Endothelial cell of umbilical vein (primary cell): ENCODE results near the gene NRXN3. TPM values are rescaled to one million over a fixed set of nuclear protein-coding genes. Genes with fewer than 3 reads are reported as not detected.

ENCODE experiments used
- BruUV-seq: library from RNA; stranded (reverse); fragments of 400-500 nt; replicated peaks from 2 replicates; lab custom pipeline; 2021; lab: Mats Ljungman, UMichigan
- CTCF ChIA-PET: fragments of 300-600, 350-600 bp; sonication (Branson Sonifier 250); formaldehyde crosslinking; loops from one replicate; lab custom pipeline; 2021; ENCODE audit warnings: antibody characterized with exemption, inconsistent platforms; lab: Charles Lee
- POLR2A ChIA-PET: fragments of 300-600, 350-600 bp; sonication (Branson Sonifier 250); formaldehyde crosslinking; loops from one replicate; lab custom pipeline; 2021; ENCODE audit warnings: antibody characterized with exemption, inconsistent platforms; lab: Charles Lee
- DNase-seq: peaks from one replicate; pipeline ENCODE4 v3.0.0-alpha.2; 2011; ENCODE audit warnings: low read depth, low spot score
- FAIRE-seq: peaks from 2 replicates; lab custom pipeline; 2011; peaks lifted over from hg19 to GRCh38; lab: Jason Lieb, UNC
- H2AFZ ChIP-seq: 2 replicates; pipeline ENCODE4 v1.6.0; 2012; ENCODE audit warnings: low read depth, low read length, control low read depth, inconsistent platforms
- H3K27ac ChIP-seq: 2 replicates; pipeline ENCODE4 v1.5.1; 2011; ENCODE audit warnings: low read depth, mild to moderate bottlenecking, control low read depth, low read length, moderate library complexity; ENCODE audit not compliant: insufficient read depth
- H3K27me3 ChIP-seq, 2 experiments: 2 replicates each; pipeline versions ENCODE4 v1.6.0 to v1.6.1; 2011; ENCODE audit warnings: low read length in 2 of 2, mixed read lengths in 1 of 2; ENCODE audit not compliant: control insufficient read depth in 2 of 2, insufficient read depth in 2 of 2
- H3K36me3 ChIP-seq, 2 experiments: 2 replicates in 1 of 2; 3 replicates in 1 of 2; pipeline ENCODE4 v1.5.1; 2011; ENCODE audit warnings: low read length in 2 of 2, mild to moderate bottlenecking in 1 of 2, moderate library complexity in 1 of 2; ENCODE audit not compliant: control insufficient read depth in 2 of 2, insufficient read depth in 2 of 2; ENCODE audit errors: extremely low read depth in 1 of 2
- H3K4me1 ChIP-seq: 3 replicates; pipeline ENCODE4 v1.5.1; 2011; ENCODE audit warnings: mild to moderate bottlenecking, low read length; ENCODE audit not compliant: control insufficient read depth, insufficient read depth; ENCODE audit errors: extremely low read depth
- H3K4me2 ChIP-seq: 2 replicates; pipeline ENCODE4 v1.6.1; 2011; ENCODE audit warnings: low read length, control low read depth, mixed read lengths; ENCODE audit not compliant: insufficient read depth
- H3K4me3 ChIP-seq, 3 experiments: fragments of 200-600 bp in 1 of 3; sonication (generic), shearing (Covaris generic) in 1 of 3; replicated peaks in 1 of 3; 2 replicates each; pipeline ENCODE4 v1.5.1; 2011 to 2016; ENCODE audit warnings: control low read depth in 3 of 3, low read length in 3 of 3, mild to moderate bottlenecking in 2 of 3, inconsistent platforms in 1 of 3, low read depth in 1 of 3, moderate library complexity in 1 of 3; ENCODE audit not compliant: insufficient read depth in 1 of 3
- H3K79me2 ChIP-seq: 2 replicates; pipeline ENCODE4 v1.6.0; 2012; ENCODE audit warnings: low read length, inconsistent platforms; ENCODE audit not compliant: control insufficient read depth, insufficient read depth
- H3K9ac ChIP-seq: replicated peaks from 2 replicates; pipeline ENCODE3; 2011; ENCODE audit warnings: low read length, control low read depth; ENCODE audit not compliant: insufficient read depth; ENCODE audit errors: extremely low read depth
- H3K9me1 ChIP-seq: replicated peaks from 3 replicates; pipeline ENCODE4 v1.6.0; 2011; ENCODE audit warnings: mild to moderate bottlenecking, low read length; ENCODE audit not compliant: control insufficient read depth, insufficient read depth; ENCODE audit errors: extremely low read depth
- H3K9me3 ChIP-seq: replicated peaks from 2 replicates; pipeline ENCODE4 v1.5.1; 2012; ENCODE audit warnings: low read length, inconsistent platforms; ENCODE audit not compliant: control insufficient read depth, insufficient read depth
- H4K20me1 ChIP-seq: replicated peaks from 2 replicates; pipeline ENCODE3; 2011; ENCODE audit warnings: mild to moderate bottlenecking, low read length; ENCODE audit not compliant: control insufficient read depth, insufficient read depth; ENCODE audit errors: extremely low read depth
- CTCF ChIP-seq, 2 donors: IDR thresholded peaks; 1 replicate in 1 of 2; 2 replicates in 1 of 2; pipeline ENCODE4 v1.5.1; 2011; ENCODE audit warnings: low read length in 2 of 2, mild to moderate bottlenecking in 2 of 2, moderate library complexity in 2 of 2, control low read depth in 1 of 2, inconsistent platforms in 1 of 2, low read depth in 1 of 2; ENCODE audit not compliant: insufficient read depth in 1 of 2; ENCODE audit errors: extremely low read depth in 1 of 2
- EZH2 ChIP-seq: IDR thresholded peaks from 2 replicates; pipeline ENCODE4 v1.6.1; 2012; ENCODE audit warnings: borderline replicate concordance, low read depth, mild to moderate bottlenecking, moderate library complexity, low read length, inconsistent platforms; ENCODE audit not compliant: severe bottlenecking
- FOS ChIP-seq: IDR thresholded peaks from 2 replicates; pipeline ENCODE4 v1.6.1; 2011; ENCODE audit warnings: mild to moderate bottlenecking, low read length, moderate library complexity, borderline replicate concordance; ENCODE audit not compliant: insufficient read depth
- GATA2 ChIP-seq: IDR thresholded peaks from 2 replicates; pipeline ENCODE4 v1.7.0; 2011; ENCODE audit warnings: low read depth, mild to moderate bottlenecking, moderate library complexity, mixed read lengths, low read length; ENCODE audit not compliant: insufficient read length, insufficient read depth
- JUN ChIP-seq: IDR thresholded peaks from 2 replicates; pipeline ENCODE4 v1.6.1; 2011; ENCODE audit warnings: borderline replicate concordance, low read depth; ENCODE audit not compliant: insufficient read length, insufficient read depth
- MAX ChIP-seq: IDR thresholded peaks from 2 replicates; pipeline ENCODE4 v1.6.1; 2011; ENCODE audit not compliant: insufficient read depth, insufficient read length
- MYC ChIP-seq: IDR thresholded peaks from one replicate; pipeline ENCODE4 v1.6.1; 2011; ENCODE audit warnings: mild to moderate bottlenecking, low read depth, low read length
- POLR2A ChIP-seq: IDR thresholded peaks from 2 replicates; pipeline ENCODE4 v1.6.1; 2012; ENCODE audit warnings: low read depth, mild to moderate bottlenecking, control low read depth, low read length
- POLR2AphosphoS5 ChIP-seq: IDR thresholded peaks from 2 replicates; pipeline ENCODE4 v1.6.1; 2012; ENCODE audit warnings: low read depth, mild to moderate bottlenecking, control low read depth, low read length, moderate library complexity; ENCODE audit not compliant: insufficient read depth
- dilution Hi-C: fragments of 300-500 bp; cut with MboI; formaldehyde crosslinking; loops from one replicate; pipeline ENCODE4 v1.15.0; 2019; ENCODE audit warnings: low sequenced_read_pairs; ENCODE audit not compliant: extremely low pct_ligation_motif_present
- intact Hi-C: fragments of 100-400 bp; cut with micrococcal nuclease; formaldehyde crosslinking; loops from one replicate; pipeline ENCODE4 v1.10.0; 2022
- polyA plus RNA-seq, 4 experiments: library from polyadenylated mRNA; depleted of rRNA in 3 of 4; stranded (reverse) in 3 of 4; unstranded in 1 of 4; fragments of >200 nt; gene quantifications; 2 replicates each; pipeline versions ENCODE4 v1.2.1 to v1.2.3, GENCODE V29; 2011 to 2012; ENCODE audit warnings: missing spikeins in 1 of 4
- total RNA-seq: library from RNA; stranded (reverse); gene quantifications from 2 replicates; pipeline ENCODE4 v1.2.3, GENCODE V29; 2021

Gene NRXN3
- total and polyA plus RNA-seq, 2 donors (not counting 3 experiments of a cell fraction or from before 2014, with no cell fraction given): 0.72 to 4.2 TPM

- no TSS peak for BruUV-seq
- no peaks in the 10 kb centered on the region for H3K36me3 ChIP-seq
- no peak overlapping the region for H3K9ac ChIP-seq
- no peaks in the 10 kb centered on the region for H3K27me3 ChIP-seq
- dilution Hi-C loops (no loop called here), intact Hi-C loops (no loop called here)
- H3K79me2 ChIP-seq: no peaks in the 10 kb centered on the region
- no peaks in the 10 kb centered on the region for H4K20me1 ChIP-seq
- POLR2A ChIA-PET: no interaction called here
- no peaks in the 10 kb centered on the region for H3K9me1 ChIP-seq
- no peak overlapping the region for H3K4me3 ChIP-seq
- H3K9me3 ChIP-seq: no peaks in the 10 kb centered on the region
- no peak overlapping the region for H3K4me2 ChIP-seq
- FAIRE-seq (no peak), DNase-seq (no peak)
- H3K27ac ChIP-seq: no peak overlapping the region
- no peak for TF ChIP-seq JUN
- no peak for TF ChIP-seq CTCF (IDR thresholded peaks at IDR 0.05; ENCODE audit: extremely low read depth in 1 of 2, insufficient read depth in 1 of 2, low read depth in 1 of 2, low read length in 2 of 2)
- no peak overlapping the region for H2AFZ ChIP-seq
- no peaks in the 10 kb centered on the region for H3K4me1 ChIP-seq
- CTCF ChIA-PET: no interaction called here
Observed at GRCh38 chr14:78790271-78790670, 620.1 kb downstream of the NRXN3 start.

- Histone ChIP-seq H2AFZ (no peak overlapping the region), H3K9me3 (no peaks in the 10 kb centered on the region), H3K79me2 (no peaks in the 10 kb centered on the region), H3K4me2 (no peak overlapping the region), H3K4me3 (no peak overlapping the region), H3K4me1 (no peaks in the 10 kb centered on the region), H3K27ac (no peak overlapping the region), H3K27me3 (no peaks in the 10 kb centered on the region), H3K9me1 (no peaks in the 10 kb centered on the region), H3K36me3 (no peaks in the 10 kb centered on the region), H4K20me1 (no peaks in the 10 kb centered on the region), H3K9ac (no peak overlapping the region)
- ChIA-PET POLR2A (no interaction called here), CTCF (no interaction called here)
- no peak for TF ChIP-seq POLR2A
- TF ChIP-seq FOS: no peak
- TF ChIP-seq MAX: no peak
- TF ChIP-seq EZH2: no peak
- no peak for TF ChIP-seq GATA2
- TF ChIP-seq JUN: no peak
- TF ChIP-seq CTCF (IDR thresholded peaks at IDR 0.05; ENCODE audit: extremely low read depth in 1 of 2, insufficient read depth in 1 of 2, low read depth in 1 of 2, low read length in 2 of 2): no peak
- no peak for TF ChIP-seq POLR2AphosphoS5
- TF ChIP-seq MYC: no peak
- no peak for FAIRE-seq
- intact Hi-C loops (no loop called here), dilution Hi-C loops (no loop called here)
- no peak for DNase-seq
- no TSS peak for BruUV-seq
Observed at GRCh38 chr14:78798757-78799156, 628.6 kb downstream of the NRXN3 start.
